ENCODE measurements around the gene GDA. TPM values are rescaled to one million over a fixed set of nuclear protein-coding genes. Genes with fewer than 3 reads are reported as not detected.

GDA gene
- total and polyA plus RNA-seq, 9 of the 15 experiments (the other 6 are each of a cell fraction or from before 2014, with no cell fraction given): 4.5 to 18.0 (median 12.7) TPM

- Histone ChIP-seq H4K20me1 (replicated peaks; ENCODE audit: control insufficient read depth, insufficient read depth, low read length) (no peaks in the 10 kb centered on the region), H3K36me3 (ENCODE audit: control insufficient read depth, insufficient read depth, low read length) (peaks cover 23% of the 10 kb centered on the region; the same call in 1 of the 3 replicates), H3K4me3 (no peak overlapping the region), H3K27me3 (ENCODE audit: control insufficient read depth in 2 of 2, insufficient read depth in 2 of 2, low read length in 2 of 2) (no peaks in the 10 kb centered on the region), H3K27ac (ENCODE audit: extremely low read depth, low read depth, low read length) (no peak overlapping the region), H3K4me1 (replicated peaks in 1 of 2; ENCODE audit: control insufficient read depth in 2 of 2, insufficient read depth in 2 of 2, low read length in 2 of 2) (no peaks in the 10 kb centered on the region; a peak in 1 of 5 replicates), H2AFZ (ENCODE audit: low read depth, low read length) (no peak overlapping the region), H3K4me2 (ENCODE audit: insufficient read depth, low read length) (no peak overlapping the region), H3K9ac (ENCODE audit: insufficient read depth in 1 of 2, low read depth in 2 of 2, low read length in 2 of 2) (no peak overlapping the region), H3K9me1 (ENCODE audit: control insufficient read depth, insufficient read depth, low read length) (no peaks in the 10 kb centered on the region), H3K79me2 (ENCODE audit: control insufficient read depth, insufficient read depth, low read length) (no peaks in the 10 kb centered on the region), H3K9me3 (replicated peaks; ENCODE audit: control insufficient read depth, insufficient read depth, low read depth, low read length) (no peaks in the 10 kb centered on the region)
- TF ChIP-seq ZNF12 (CRISPR knock-in tag; IDR thresholded peaks at IDR 0.05) (no peak), STAT5A (IDR thresholded peaks at IDR 0.05; ENCODE audit: borderline replicate concordance, low read length) (no peak), TEAD1 (CRISPR knock-in tag; IDR thresholded peaks at IDR 0.05) (no peak), NFRKB (IDR thresholded peaks at IDR 0.05; ENCODE audit: low read depth) (no peak), FOXJ3 (CRISPR knock-in tag; IDR thresholded peaks at IDR 0.05) (no peak), ZNF347 (CRISPR knock-in tag; IDR thresholded peaks at IDR 0.05; ENCODE audit: low read depth) (no peak), SFPQ (IDR thresholded peaks at IDR 0.05; ENCODE audit: low read depth, low read length) (no peak), ZNF263 (CRISPR knock-in tag; IDR thresholded peaks at IDR 0.05; ENCODE audit: borderline replicate concordance) (no peak), SRF (CRISPR knock-in tag; IDR thresholded peaks at IDR 0.05) (no peak), NCOR1 (IDR thresholded peaks at IDR 0.05) (no peak), SMAD2 (IDR thresholded peaks at IDR 0.05; ENCODE audit: low read depth, low read length) (no peak), BACH1 (tag; IDR thresholded peaks at IDR 0.05) (no peak), FOXP4 (CRISPR knock-in tag; IDR thresholded peaks at IDR 0.05; ENCODE audit: borderline replicate concordance) (no peak), SOX6 (IDR thresholded peaks at IDR 0.05) (no peak), MCM5 (IDR thresholded peaks at IDR 0.05; ENCODE audit: low read depth) (no peak), PREB (CRISPR knock-in tag; IDR thresholded peaks at IDR 0.05) (no peak), FOXK1 (CRISPR knock-in tag; IDR thresholded peaks at IDR 0.05; ENCODE audit: borderline replicate concordance) (no peak)
- FAIRE-seq: no peak
- 80% methylated on average over 3 of the region's 3 CpGs for WGBS (ENCODE audit: insufficient coverage, low coverage, missing lambda C conversion rate)
- CTCF ChIA-PET (ENCODE audit: low intra/inter-chr PET ratio): no interaction called here
- in situ Hi-C loops (cut with MboI): no loop called here
- BruUV-seq (replicated peaks): no TSS peak
- no peak for DNase-seq (ENCODE audit: extremely low read depth in 1 of 4, low spot score in 3 of 4)
- intact Hi-C loops (cut with micrococcal nuclease): no loop called here
- no peak for ATAC-seq
- POLR2A ChIA-PET: no interaction called here
Observed at GRCh38 chr9:72199238-72199637, 50.0 kb downstream of the GDA start.
